Melanocyte of skin (primary cell): Measurements from ENCODE around the gene SERP2. TPM values are rescaled to one million over a fixed set of nuclear protein-coding genes. Genes with fewer than 3 reads are reported as not detected.

Experiments used
- total RNA-seq, 2 donors: library from RNA; depleted of rRNA; stranded (reverse); fragments of >200 nt; gene quantifications; 2 replicates each; pipeline ENCODE4 v1.2.3, GENCODE V29; 2012

The SERP2 gene
- 1 to 10 TPM; 2.8 to 5.0 TPM for total RNA-seq

GRCh38 chr13:44373601-44374347, at the start of gene SERP2:
TSS of gene SERP2 (plus strand) at chr13:44373824. CDS start at chr13:44374026, 202 bp downstream.

Other genes with a start within 250 kb of the SERP2 start
- gene TSC22D1, start 202.5 kb downstream of the SERP2 start, total RNA-seq = 10 to 100 TPM; 41.0 to 52.3 TPM